HepG2 (cell line): ENCODE results near the gene MCF2L. TPM values are rescaled to one million over a fixed set of nuclear protein-coding genes. Genes with fewer than 3 reads are reported as not detected.

Experiments
- polyA plus RNA-seq, 8 experiments: library from polyadenylated mRNA; depleted of rRNA in 3 of 8; stranded (reverse) in 7 of 8; unstranded in 1 of 8; fragments of >200 nt; fragmentation: Illumina TruSeq in 4 of 8; extraction: Trizol in 4 of 8; gene quantifications; 2 replicates each; pipeline versions ENCODE4 v1.2.1 to v1.2.3, GENCODE V29; 2011 to 2016; ENCODE audit warnings: low read depth in 4 of 8, missing spikeins in 1 of 8, mixed read lengths in 1 of 8; ENCODE audit not compliant: insufficient read depth in 1 of 8
- total RNA-seq, 5 experiments: library from RNA; depleted of rRNA; stranded (reverse); fragments of >200 nt; fragmentation: Illumina TruSeq; extraction: Trizol; gene quantifications; 2 replicates each; pipeline ENCODE4 v1.2.3, GENCODE V29; 2016; ENCODE audit warnings: low read depth in 1 of 5
- TF ChIP-seq, protein P1 (sequence below): sonication (generic); formaldehyde crosslinking; IDR thresholded peaks from 2 replicates; pipeline ENCODE4 v1.4.0; 2020; ENCODE audit warnings: mild to moderate bottlenecking, missing genetic modification reagents, borderline replicate concordance
- TF ChIP-seq, protein P2 (sequence below): IDR thresholded peaks from 2 replicates; pipeline ENCODE4 v1.6.1; 2012; ENCODE audit warnings: low read length, improper control_type of control experiment
- TF ChIP-seq, protein P3 (sequence below): sonication (generic); formaldehyde crosslinking; IDR thresholded peaks from 2 replicates; pipeline ENCODE4 v1.4.0; 2020; ENCODE audit warnings: missing genetic modification reagents

The MCF2L gene
- total and polyA plus RNA-seq, 2 of the 13 experiments (the other 11 are each of a cell fraction or from before 2014, with no cell fraction given) = 19.4 to 28.4 TPM

DNA sequence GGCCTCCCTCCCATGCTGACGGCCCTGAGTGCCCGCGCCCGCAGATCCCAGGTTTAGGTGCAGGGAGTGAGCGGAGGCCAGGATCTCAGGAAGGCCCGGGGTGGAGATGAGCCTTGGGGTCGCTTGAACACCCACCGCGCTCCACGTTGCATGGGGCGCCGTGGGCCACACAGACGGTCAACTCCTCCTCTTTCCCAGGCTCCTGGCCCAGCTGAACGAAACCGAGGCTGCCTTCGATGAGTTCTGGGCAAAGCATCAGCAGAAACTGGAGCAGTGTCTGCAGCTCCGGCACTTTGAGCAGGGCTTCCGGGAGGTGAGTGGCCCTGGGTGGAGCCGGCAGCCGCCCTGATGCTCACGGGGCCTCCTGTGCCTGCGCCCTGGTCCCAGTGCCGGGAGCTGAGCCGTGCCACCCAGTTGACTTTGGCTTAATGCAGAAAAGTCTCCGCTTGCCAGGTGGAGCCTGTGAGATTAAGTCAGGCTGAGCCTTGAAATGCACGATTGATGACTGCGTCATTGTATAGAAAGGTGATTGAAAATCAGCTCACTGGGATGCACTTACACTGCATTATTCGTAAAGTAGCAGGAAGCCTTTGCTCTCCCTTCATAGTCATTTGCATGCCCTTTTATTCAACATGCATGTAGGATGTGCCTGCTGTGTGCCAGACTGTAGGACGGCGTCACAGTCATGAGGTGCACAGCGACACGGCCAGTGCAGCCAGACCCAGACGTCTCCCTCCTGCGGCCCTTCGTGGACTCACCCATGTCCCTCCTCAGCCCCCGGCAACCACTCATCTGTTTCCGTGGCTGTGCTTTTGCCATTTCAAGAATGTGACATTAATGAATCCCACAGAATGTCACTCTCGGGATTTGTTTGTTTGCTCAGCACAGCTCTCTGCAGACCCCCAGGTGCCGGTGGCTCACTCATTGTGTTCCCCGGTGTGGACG lies 101.1 kb downstream of the MCF2L start (continued):
- TF ChIP-seq, protein P1, sequence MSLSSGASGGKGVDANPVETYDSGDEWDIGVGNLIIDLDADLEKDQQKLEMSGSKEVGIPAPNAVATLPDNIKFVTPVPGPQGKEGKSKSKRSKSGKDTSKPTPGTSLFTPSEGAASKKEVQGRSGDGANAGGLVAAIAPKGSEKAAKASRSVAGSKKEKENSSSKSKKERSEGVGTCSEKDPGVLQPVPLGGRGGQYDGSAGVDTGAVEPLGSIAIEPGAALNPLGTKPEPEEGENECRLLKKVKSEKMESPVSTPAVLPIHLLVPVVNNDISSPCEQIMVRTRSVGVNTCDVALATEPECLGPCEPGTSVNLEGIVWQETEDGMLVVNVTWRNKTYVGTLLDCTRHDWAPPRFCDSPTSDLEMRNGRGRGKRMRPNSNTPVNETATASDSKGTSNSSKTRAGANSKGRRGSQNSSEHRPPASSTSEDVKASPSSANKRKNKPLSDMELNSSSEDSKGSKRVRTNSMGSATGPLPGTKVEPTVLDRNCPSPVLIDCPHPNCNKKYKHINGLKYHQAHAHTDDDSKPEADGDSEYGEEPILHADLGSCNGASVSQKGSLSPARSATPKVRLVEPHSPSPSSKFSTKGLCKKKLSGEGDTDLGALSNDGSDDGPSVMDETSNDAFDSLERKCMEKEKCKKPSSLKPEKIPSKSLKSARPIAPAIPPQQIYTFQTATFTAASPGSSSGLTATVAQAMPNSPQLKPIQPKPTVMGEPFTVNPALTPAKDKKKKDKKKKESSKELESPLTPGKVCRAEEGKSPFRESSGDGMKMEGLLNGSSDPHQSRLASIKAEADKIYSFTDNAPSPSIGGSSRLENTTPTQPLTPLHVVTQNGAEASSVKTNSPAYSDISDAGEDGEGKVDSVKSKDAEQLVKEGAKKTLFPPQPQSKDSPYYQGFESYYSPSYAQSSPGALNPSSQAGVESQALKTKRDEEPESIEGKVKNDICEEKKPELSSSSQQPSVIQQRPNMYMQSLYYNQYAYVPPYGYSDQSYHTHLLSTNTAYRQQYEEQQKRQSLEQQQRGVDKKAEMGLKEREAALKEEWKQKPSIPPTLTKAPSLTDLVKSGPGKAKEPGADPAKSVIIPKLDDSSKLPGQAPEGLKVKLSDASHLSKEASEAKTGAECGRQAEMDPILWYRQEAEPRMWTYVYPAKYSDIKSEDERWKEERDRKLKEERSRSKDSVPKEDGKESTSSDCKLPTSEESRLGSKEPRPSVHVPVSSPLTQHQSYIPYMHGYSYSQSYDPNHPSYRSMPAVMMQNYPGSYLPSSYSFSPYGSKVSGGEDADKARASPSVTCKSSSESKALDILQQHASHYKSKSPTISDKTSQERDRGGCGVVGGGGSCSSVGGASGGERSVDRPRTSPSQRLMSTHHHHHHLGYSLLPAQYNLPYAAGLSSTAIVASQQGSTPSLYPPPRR (CRISPR knock-in tag) = no peak
- TF ChIP-seq, protein P2, sequence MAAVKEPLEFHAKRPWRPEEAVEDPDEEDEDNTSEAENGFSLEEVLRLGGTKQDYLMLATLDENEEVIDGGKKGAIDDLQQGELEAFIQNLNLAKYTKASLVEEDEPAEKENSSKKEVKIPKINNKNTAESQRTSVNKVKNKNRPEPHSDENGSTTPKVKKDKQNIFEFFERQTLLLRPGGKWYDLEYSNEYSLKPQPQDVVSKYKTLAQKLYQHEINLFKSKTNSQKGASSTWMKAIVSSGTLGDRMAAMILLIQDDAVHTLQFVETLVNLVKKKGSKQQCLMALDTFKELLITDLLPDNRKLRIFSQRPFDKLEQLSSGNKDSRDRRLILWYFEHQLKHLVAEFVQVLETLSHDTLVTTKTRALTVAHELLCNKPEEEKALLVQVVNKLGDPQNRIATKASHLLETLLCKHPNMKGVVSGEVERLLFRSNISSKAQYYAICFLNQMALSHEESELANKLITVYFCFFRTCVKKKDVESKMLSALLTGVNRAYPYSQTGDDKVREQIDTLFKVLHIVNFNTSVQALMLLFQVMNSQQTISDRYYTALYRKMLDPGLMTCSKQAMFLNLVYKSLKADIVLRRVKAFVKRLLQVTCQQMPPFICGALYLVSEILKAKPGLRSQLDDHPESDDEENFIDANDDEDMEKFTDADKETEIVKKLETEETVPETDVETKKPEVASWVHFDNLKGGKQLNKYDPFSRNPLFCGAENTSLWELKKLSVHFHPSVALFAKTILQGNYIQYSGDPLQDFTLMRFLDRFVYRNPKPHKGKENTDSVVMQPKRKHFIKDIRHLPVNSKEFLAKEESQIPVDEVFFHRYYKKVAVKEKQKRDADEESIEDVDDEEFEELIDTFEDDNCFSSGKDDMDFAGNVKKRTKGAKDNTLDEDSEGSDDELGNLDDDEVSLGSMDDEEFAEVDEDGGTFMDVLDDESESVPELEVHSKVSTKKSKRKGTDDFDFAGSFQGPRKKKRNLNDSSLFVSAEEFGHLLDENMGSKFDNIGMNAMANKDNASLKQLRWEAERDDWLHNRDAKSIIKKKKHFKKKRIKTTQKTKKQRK = no peak
- TF ChIP-seq, protein P3, sequence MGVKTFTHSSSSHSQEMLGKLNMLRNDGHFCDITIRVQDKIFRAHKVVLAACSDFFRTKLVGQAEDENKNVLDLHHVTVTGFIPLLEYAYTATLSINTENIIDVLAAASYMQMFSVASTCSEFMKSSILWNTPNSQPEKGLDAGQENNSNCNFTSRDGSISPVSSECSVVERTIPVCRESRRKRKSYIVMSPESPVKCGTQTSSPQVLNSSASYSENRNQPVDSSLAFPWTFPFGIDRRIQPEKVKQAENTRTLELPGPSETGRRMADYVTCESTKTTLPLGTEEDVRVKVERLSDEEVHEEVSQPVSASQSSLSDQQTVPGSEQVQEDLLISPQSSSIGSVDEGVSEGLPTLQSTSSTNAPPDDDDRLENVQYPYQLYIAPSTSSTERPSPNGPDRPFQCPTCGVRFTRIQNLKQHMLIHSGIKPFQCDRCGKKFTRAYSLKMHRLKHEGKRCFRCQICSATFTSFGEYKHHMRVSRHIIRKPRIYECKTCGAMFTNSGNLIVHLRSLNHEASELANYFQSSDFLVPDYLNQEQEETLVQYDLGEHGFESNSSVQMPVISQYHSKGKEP (CRISPR knock-in tag) = no peak
